Naive thymus-derived CD4-positive, alpha-beta T cell (primary cell): Measurements from ENCODE around the gene CRYBB1. TPM values are rescaled to one million over a fixed set of nuclear protein-coding genes. Genes with fewer than 3 reads are reported as not detected.

ENCODE experiments used
- ATAC-seq: fragments of 150-1000 bp; cut with Tn5 transposase; 2 replicates; pipeline ENCODE4 v1.10.0; 2021; ENCODE audit warnings: mild to moderate bottlenecking, moderate library complexity
- CTCF ChIA-PET: fragments of 350-600 bp; sonication (Branson Sonifier 250); formaldehyde crosslinking; loops from one replicate; lab custom pipeline; 2021; ENCODE audit warnings: antibody characterized with exemption; lab: Charles Lee
- POLR2A ChIA-PET: fragments of 350-600 bp; sonication (Branson Sonifier 250); formaldehyde crosslinking; loops from one replicate; lab custom pipeline; 2021; ENCODE audit warnings: antibody characterized with exemption, inconsistent platforms; lab: Charles Lee
- DNase-seq, 9 donors: peaks; one replicate each; pipeline versions ENCODE4 v3.0.0 to v3.0.0-alpha.2; 2020 to 2022; ENCODE audit warnings: mixed read lengths in 1 of 9
- H3K27ac ChIP-seq: one replicate; pipeline ENCODE4 v1.7.0; 2013; ENCODE audit warnings: mild to moderate bottlenecking, low read depth, low read length, moderate library complexity
- H3K27me3 ChIP-seq, 2 donors: one replicate each; pipeline ENCODE4 v1.7.0; 2013; ENCODE audit warnings: low read length in 2 of 2, mild to moderate bottlenecking in 2 of 2, moderate library complexity in 2 of 2; ENCODE audit not compliant: control insufficient read depth in 2 of 2, insufficient read depth in 2 of 2
- H3K36me3 ChIP-seq, 3 experiments: 1 replicate in 2 of 3; 2 replicates in 1 of 3; pipeline ENCODE4 v1.7.0; 2013; ENCODE audit warnings: low read length in 3 of 3, mild to moderate bottlenecking in 3 of 3, moderate library complexity in 1 of 3; ENCODE audit not compliant: insufficient read depth in 3 of 3, control insufficient read depth in 2 of 3
- H3K4me1 ChIP-seq, 2 donors: one replicate each; pipeline ENCODE4 v1.7.0; 2013; ENCODE audit warnings: low read length in 2 of 2, mild to moderate bottlenecking in 2 of 2, moderate library complexity in 1 of 2; ENCODE audit not compliant: control insufficient read depth in 2 of 2, insufficient read depth in 2 of 2
- H3K4me3 ChIP-seq: 2 replicates; pipeline ENCODE4 v1.7.0; 2013; ENCODE audit warnings: mild to moderate bottlenecking, low read length
- H3K9me3 ChIP-seq, 3 experiments: 1 replicate in 2 of 3; 2 replicates in 1 of 3; pipeline ENCODE4 v1.7.0; 2013; ENCODE audit warnings: low read length in 3 of 3; ENCODE audit not compliant: control insufficient read depth in 2 of 3
- H3K27ac Mint-ChIP-seq, 9 donors: one replicate each; pipeline ENCODE4 v1.8.0; 2020 to 2022; ENCODE audit warnings: mixed read lengths in 9 of 9, mild to moderate bottlenecking in 8 of 9, moderate library complexity in 5 of 9, inconsistent platforms in 2 of 9
- H3K27me3 Mint-ChIP-seq, 5 donors: one replicate each; pipeline ENCODE4 v1.8.0; 2021 to 2022; ENCODE audit warnings: mixed read lengths in 5 of 5, mild to moderate bottlenecking in 1 of 5
- H3K36me3 Mint-ChIP-seq, 5 donors: one replicate each; pipeline ENCODE4 v1.8.0; 2020 to 2022; ENCODE audit warnings: mixed read lengths in 5 of 5, mild to moderate bottlenecking in 3 of 5, inconsistent platforms in 1 of 5
- H3K4me1 Mint-ChIP-seq, 7 donors: one replicate each; pipeline ENCODE4 v1.8.0; 2020 to 2022; ENCODE audit warnings: mixed read lengths in 7 of 7, mild to moderate bottlenecking in 3 of 7, inconsistent platforms in 1 of 7
- H3K4me3 Mint-ChIP-seq, 10 donors: one replicate each; pipeline ENCODE4 v1.8.0; 2020 to 2022; ENCODE audit warnings: mild to moderate bottlenecking in 10 of 10, mixed read lengths in 10 of 10, moderate library complexity in 6 of 10, inconsistent platforms in 2 of 10
- H3K9me3 Mint-ChIP-seq, 11 donors: one replicate each; pipeline ENCODE4 v1.8.0; 2020 to 2022; ENCODE audit warnings: mixed read lengths in 11 of 11, mild to moderate bottlenecking in 4 of 11, inconsistent platforms in 1 of 11, moderate library complexity in 1 of 11
- intact Hi-C, 2 donors: fragments of 100-400 bp; cut with micrococcal nuclease; formaldehyde crosslinking; loops; one replicate each; pipeline ENCODE4 v1.15.1; 2023
- polyA plus RNA-seq, 2 donors: library from polyadenylated mRNA; unstranded; fragments of 300-500 nt; fragmentation: Illumina TruSeq; gene quantifications; one replicate each; pipeline ENCODE4 v1.2.3, GENCODE V29; 2021
- total RNA-seq, 6 experiments: library from RNA in 5 of 6; stranded (reverse) in 5 of 6; gene quantifications; 1 replicate in 5 of 6; 2 replicates in 1 of 6; pipeline ENCODE4 v1.2.3 and lab custom pipeline; 2021 to 2026

CRYBB1 gene
- total and polyA plus RNA-seq, 7 experiments from 2014 or later: not detected

DNA sequence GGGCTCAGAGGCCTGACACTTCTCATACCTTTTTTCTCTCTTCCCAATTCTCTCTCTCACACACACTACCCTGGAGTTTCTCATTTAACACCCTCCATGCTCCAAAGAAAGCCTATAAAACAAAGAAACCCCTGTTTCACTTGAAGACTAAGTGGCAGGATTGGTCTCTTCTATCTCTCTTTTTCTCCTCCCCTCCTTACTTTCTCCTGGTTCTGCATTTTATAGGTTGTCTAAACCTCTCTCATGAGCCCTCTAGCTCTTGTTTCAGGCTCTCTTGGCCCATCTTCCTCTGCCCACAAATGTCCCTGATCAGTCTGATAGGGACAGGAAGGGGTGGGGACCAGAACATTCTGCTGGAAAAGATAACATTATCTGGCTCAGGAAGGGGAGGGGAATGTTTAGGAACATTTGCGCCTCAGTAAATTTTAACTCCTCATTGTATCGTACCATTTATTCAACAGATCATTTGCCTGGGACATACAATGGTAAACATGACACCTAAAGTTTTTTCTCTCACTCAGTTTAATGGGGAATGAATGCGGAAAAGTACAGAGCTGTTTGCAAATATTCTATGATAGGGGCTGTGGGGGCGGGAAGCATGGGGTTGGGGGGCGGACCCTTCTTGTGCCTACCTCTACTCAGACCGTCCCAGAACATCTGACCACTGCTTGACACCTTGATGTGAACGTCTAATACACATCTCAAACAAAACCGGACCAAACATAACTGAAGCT lies 14.8 kb upstream of the CRYBB1 start:
- Mint-ChIP-seq H3K4me1 (peaks cover 0 to 20% (median under 1%) of the 10 kb centered on the region in 7 donors), H3K27me3 (peaks cover 0 to 7% (median 0%) of the 10 kb centered on the region in 5 donors), H3K27ac (peak overlapping the region in 1 of 9 donors; percentile 18), H3K4me3 (no peak overlapping the region), H3K36me3 (peaks cover 0 to 3% (median 0%) of the 10 kb centered on the region in 5 donors), H3K9me3 (peaks cover 0 to 2% (median 0%) of the 10 kb centered on the region in 11 donors)
- intact Hi-C loops: no loop called here
- no peak overlapping the region for H3K4me3 ChIP-seq
- ChIA-PET POLR2A (interaction anchor here (0.8 to 1.1 kb wide), 2 partner anchors 124 to 131 kb away, joined by 3 read pairs; no protein-coding TSS in a partner anchor), CTCF (no interaction called here)
- H3K4me1 ChIP-seq: peaks cover 0 to 9% of the 10 kb centered on the region in 2 donors
- DNase-seq: no peak
- H3K9me3 ChIP-seq: no peaks in the 10 kb centered on the region
- no peaks in the 10 kb centered on the region for H3K36me3 ChIP-seq
- no peaks in the 10 kb centered on the region for H3K27me3 ChIP-seq
- no peak overlapping the region for H3K27ac ChIP-seq
- ATAC-seq: no peak

DNA sequence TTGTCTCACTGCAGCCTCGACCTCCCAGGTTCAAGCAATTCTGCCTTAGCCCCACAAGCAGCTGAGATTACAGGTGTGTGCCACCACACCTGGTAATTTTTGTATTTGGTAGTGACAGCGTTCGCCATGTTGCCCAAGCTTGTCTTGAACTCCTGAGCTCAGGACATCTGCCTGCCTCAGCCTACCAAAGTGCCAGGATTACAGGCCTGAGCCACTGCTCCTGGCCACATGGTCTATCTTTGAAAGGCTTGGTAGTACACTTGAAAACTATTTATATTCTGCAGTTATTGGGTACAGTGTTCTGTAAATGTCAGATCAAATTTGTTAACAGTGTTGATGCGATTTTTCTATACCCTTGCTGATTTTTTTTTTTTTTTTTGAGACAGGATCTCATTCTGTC lies 13.5 kb upstream of the CRYBB1 start:
- Histone ChIP-seq H3K4me1 (peaks cover 0 to 9% of the 10 kb centered on the region in 2 donors), H3K9me3 (no peaks in the 10 kb centered on the region), H3K4me3 (no peak overlapping the region), H3K36me3 (no peaks in the 10 kb centered on the region), H3K27ac (no peak overlapping the region), H3K27me3 (no peaks in the 10 kb centered on the region)
- Mint-ChIP-seq H3K4me1 (peaks cover 0 to 26% (median 4%) of the 10 kb centered on the region in 7 donors), H3K4me3 (no peak overlapping the region), H3K27ac (no peak overlapping the region), H3K27me3 (peaks cover 0 to 7% (median 0%) of the 10 kb centered on the region in 5 donors), H3K36me3 (peaks cover 0 to 3% (median 0%) of the 10 kb centered on the region in 5 donors), H3K9me3 (peaks cover 0 to 2% (median 0%) of the 10 kb centered on the region in 11 donors)
- ChIA-PET CTCF (no interaction called here), POLR2A (interaction anchor here (0.9 kb wide), 1 partner anchor 10 kb away, joined by 5 read pairs; no protein-coding TSS in a partner anchor)
- intact Hi-C loops: no loop called here
- ATAC-seq: no peak
- no peak for DNase-seq

DNA sequence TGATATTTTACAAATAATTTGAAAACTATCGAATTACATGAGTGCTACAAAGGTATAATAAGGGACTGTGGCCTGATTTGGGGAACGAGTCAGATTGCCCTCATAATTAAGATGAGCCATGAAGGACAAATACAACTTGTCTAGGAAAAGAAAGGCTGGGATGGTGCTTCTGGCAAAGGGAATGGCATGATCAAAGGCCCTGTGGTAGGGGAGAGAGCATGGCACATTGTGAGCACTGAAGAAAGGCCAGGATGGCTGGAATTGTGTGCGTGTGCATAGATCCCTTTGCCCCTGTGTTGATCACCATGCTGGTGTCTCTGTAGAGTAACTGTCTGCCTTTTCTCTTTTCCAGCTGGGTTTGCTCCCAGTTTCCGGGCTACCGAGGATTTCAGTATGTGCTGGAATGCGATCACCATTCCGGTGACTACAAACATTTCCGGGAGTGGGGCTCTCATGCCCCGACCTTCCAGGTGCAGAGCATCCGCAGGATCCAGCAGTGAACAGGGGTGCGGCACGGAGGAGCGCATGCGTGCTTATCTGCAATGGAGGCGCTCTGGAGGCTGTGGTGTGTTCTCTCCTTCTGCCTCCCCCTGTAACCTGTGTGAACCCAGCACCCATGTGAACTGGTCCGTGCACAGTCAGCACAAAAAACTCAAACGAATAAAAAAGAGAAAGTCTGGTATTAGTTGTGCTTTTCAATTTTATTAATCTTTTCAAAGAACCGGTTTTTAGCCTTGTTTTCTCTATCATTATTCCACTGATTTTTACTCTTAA lies 12.3 kb upstream of the CRYBB1 start:
- peaks cover 0 to 5% (median 0%) of the 10 kb centered on the region in 5 donors for H3K27me3 Mint-ChIP-seq
- Histone ChIP-seq H3K4me1 (peaks cover 0 to 9% of the 10 kb centered on the region in 2 donors), H3K9me3 (no peaks in the 10 kb centered on the region), H3K27ac (no peak overlapping the region), H3K4me3 (no peak overlapping the region), H3K36me3 (no peaks in the 10 kb centered on the region), H3K27me3 (no peaks in the 10 kb centered on the region)
- peaks cover 0 to 3% (median 0%) of the 10 kb centered on the region in 5 donors for H3K36me3 Mint-ChIP-seq
- DNase-seq: no peak
- peaks cover 0 to 26% (median 4%) of the 10 kb centered on the region in 7 donors for H3K4me1 Mint-ChIP-seq
- ChIA-PET POLR2A (no interaction called here), CTCF (interaction anchor here (0.6 to 0.7 kb wide), 2 partner anchors 19 to 66 kb away, joined by 3 to 6 read pairs; no protein-coding TSS in a partner anchor)
- no peak overlapping the region for H3K27ac Mint-ChIP-seq
- no peak overlapping the region for H3K4me3 Mint-ChIP-seq
- no peak for ATAC-seq
- intact Hi-C loops: loop anchor here in 1 of 2 donors (5.0 kb wide), 1 partner anchor 38 kb away; the partner anchor contains the start of gene TPST2
- H3K9me3 Mint-ChIP-seq: peaks cover 0 to 2% (median 0%) of the 10 kb centered on the region in 11 donors

DNA sequence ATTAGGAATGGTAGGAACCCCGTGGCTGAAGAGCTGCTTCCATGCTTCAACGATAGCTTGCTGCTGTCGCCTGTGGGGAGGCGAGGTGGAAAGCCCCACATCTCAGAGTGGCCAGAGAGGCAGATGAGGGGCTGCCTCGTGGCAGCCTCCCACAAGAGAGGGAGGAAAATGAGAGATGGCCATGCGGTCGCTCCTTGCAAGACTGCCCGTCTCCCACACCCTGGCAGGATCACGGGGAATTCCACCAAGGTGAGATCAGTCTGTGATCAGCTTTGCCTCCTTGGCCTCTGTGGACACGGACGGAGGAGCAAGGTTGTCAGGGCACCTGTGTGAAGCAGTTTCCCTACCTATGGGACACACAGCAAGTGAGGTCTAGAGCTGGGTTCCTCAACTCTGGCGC lies 7.0 kb upstream of the CRYBB1 start:
- peaks cover 0 to 7% (median 0%) of the 10 kb centered on the region in 5 donors for H3K27me3 Mint-ChIP-seq
- Histone ChIP-seq H3K27ac (no peak overlapping the region), H3K27me3 (no peaks in the 10 kb centered on the region), H3K9me3 (no peaks in the 10 kb centered on the region), H3K4me1 (peaks cover 0 to 9% of the 10 kb centered on the region in 2 donors), H3K4me3 (no peak overlapping the region), H3K36me3 (no peaks in the 10 kb centered on the region)
- no peak overlapping the region for H3K27ac Mint-ChIP-seq
- no peak for DNase-seq
- no peaks in the 10 kb centered on the region for H3K36me3 Mint-ChIP-seq
- intact Hi-C loops: loop anchor here in 1 of 2 donors (5.0 kb wide), 1 partner anchor 33 kb away; the partner anchor contains the start of gene TPST2
- POLR2A ChIA-PET: interaction anchor here (0.7 kb wide), 1 partner anchor 1480 kb away, joined by 3 read pairs; no protein-coding TSS in a partner anchor
- H3K9me3 Mint-ChIP-seq: peaks cover 0 to 12% (median 0%) of the 10 kb centered on the region in 11 donors
- H3K4me3 Mint-ChIP-seq: no peak overlapping the region
- ATAC-seq: no peak
- CTCF ChIA-PET: no interaction called here
- peaks cover 0 to 18% (median 4%) of the 10 kb centered on the region in 7 donors for H3K4me1 Mint-ChIP-seq

DNA sequence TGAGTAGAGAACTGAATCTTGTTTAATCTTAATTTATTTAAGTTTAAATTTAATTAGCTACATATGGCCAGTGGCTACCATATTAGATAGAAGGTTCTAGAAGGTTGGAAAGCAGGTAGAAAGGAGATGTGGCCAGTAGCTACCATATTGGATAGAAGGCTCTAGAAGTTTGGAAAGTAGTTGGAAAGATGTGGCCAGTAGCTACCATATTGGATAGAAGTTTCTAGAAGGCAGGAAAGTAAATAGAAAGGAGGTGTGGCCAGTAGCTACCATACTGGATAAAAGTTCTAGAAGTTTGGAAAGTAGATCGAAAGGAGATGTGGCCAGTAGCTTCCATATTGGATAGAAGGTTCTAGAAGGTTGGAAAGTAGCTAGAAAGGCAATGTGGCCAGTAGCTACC lies 6.2 kb upstream of the CRYBB1 start:
- CTCF ChIA-PET: no interaction called here
- no peaks in the 10 kb centered on the region for H3K36me3 Mint-ChIP-seq

DNA sequence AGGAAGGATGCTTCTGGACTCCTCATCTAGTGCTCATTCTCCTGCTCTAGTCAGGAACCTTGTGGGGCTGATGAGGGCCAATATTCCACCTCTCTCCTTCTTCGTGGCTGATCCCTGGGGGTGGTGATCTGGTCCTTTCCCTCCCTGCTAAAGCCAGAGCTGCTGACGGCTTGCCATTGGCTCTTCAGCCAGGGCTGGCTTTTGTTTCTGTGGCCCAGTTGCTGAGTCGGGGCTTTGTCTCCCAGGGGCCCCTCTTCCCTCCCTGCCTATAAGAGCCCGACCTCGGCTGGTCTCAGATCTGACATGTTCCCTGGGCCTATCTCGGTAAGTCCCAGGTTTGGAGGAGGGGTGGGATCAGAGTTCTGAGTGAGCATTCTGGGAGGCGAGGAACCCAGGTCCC lies 3.8 kb upstream of the CRYBB1 start, which contains the start of gene CRYBA4:
Gene CRYBA4, plus strand, starts transcription at position 301 of the 400 bp plus-strand sequence. CDS start 634 bp downstream, outside the sequence.
- ATAC-seq: no peak
- Histone ChIP-seq H3K9me3 (no peaks in the 10 kb centered on the region), H3K4me1 (no peaks in the 10 kb centered on the region), H3K27ac (no peak within 1 kb of the TSS), H3K27me3 (no peaks in the 10 kb centered on the region), H3K36me3 (no peaks in the 10 kb centered on the region), H3K4me3 (no peak within 1 kb of the TSS)
- DNase-seq: no peak
- Mint-ChIP-seq H3K4me1 (peaks cover 0 to 11% (median 0%) of the 10 kb centered on the region in 7 donors), H3K36me3 (no peaks in the 10 kb centered on the region), H3K27ac (no peak within 1 kb of the TSS), H3K9me3 (peaks cover 0 to 12% (median 0%) of the 10 kb centered on the region in 11 donors), H3K4me3 (no peak within 1 kb of the TSS), H3K27me3 (peaks cover 0 to 7% (median 0%) of the 10 kb centered on the region in 5 donors)
- ChIA-PET POLR2A (interaction anchor here (1.0 kb wide), 1 partner anchor 10 kb away, joined by 5 read pairs; no protein-coding TSS in a partner anchor), CTCF (no interaction called here)
- intact Hi-C loops: no loop called here

More for the DNA sequence above, 6.2 kb upstream of the CRYBB1 start:
- H3K27me3 ChIP-seq: no peaks in the 10 kb centered on the region
- intact Hi-C loops: no loop called here
- H3K36me3 ChIP-seq: no peaks in the 10 kb centered on the region
- ATAC-seq (no peak), DNase-seq (no peak)
- Mint-ChIP-seq H3K4me3 (no peak overlapping the region), H3K4me1 (peaks cover 0 to 18% (median 5%) of the 10 kb centered on the region in 7 donors), H3K27ac (no peak overlapping the region), H3K9me3 (peaks cover 0 to 12% (median 0%) of the 10 kb centered on the region in 11 donors), H3K27me3 (peaks cover 0 to 7% (median 0%) of the 10 kb centered on the region in 5 donors)
- no peak overlapping the region for H3K4me3 ChIP-seq
- peaks cover 0 to 8% of the 10 kb centered on the region in 2 donors for H3K4me1 ChIP-seq
- H3K27ac ChIP-seq: no peak overlapping the region
- POLR2A ChIA-PET: no interaction called here
- H3K9me3 ChIP-seq: no peaks in the 10 kb centered on the region
